C4-2B (cell line): Measurements from ENCODE around the gene CSNK2A1.
A peak's percentile ranks its signal among the peaks of the same experiment; 100 is the strongest.

Source experiments
- H3K27ac ChIP-seq: fragments of 450-650 bp; 2 replicates; pipeline ENCODE4 v1.5.1; 2017
- CTCF ChIP-seq: fragments of 450-650 bp; conservative IDR thresholded peaks from 2 replicates; pipeline ENCODE4 v1.5.1; 2017; ENCODE audit warnings: mild to moderate bottlenecking
- ZFX ChIP-seq: fragments of 450-650 bp; IDR thresholded peaks from 2 replicates; pipeline ENCODE4 v1.6.1; 2017

CSNK2A1 gene

GRCh38 chr20:431012-431904 is 112.3 kb downstream of the CSNK2A1 start:
- H3K27ac ChIP-seq: 0 out of 2 replicates have a peak overlapping the region, but pooled peaks have one; percentile 3
- TF ChIP-seq CTCF (peak; percentile 85), ZFX (no peak)

- TF ChIP-seq CTCF (no peak), ZFX (no peak)
- no peak overlapping the region for H3K27ac ChIP-seq
Measured at GRCh38 chr20:430091-430999, 113.2 kb downstream of the CSNK2A1 start.

- TF ChIP-seq CTCF (no peak), ZFX (no peak)
- H3K27ac ChIP-seq: no peak overlapping the region
Measured at GRCh38 chr20:428658-429200, 114.9 kb downstream of the CSNK2A1 start.

- TF ChIP-seq ZFX (no peak), CTCF (no peak)
- no peak overlapping the region for H3K27ac ChIP-seq
Measured at GRCh38 chr20:427849-428657, 115.5 kb downstream of the CSNK2A1 start.

GRCh38 chr20:427401-427800 is 116.2 kb downstream of the CSNK2A1 start:
- no peak overlapping the region for H3K27ac ChIP-seq
- TF ChIP-seq ZFX (no peak), CTCF (no peak)

- TF ChIP-seq ZFX (no peak), CTCF (no peak)
- H3K27ac ChIP-seq: no peak overlapping the region
Measured at GRCh38 chr20:426566-426965, 117.0 kb downstream of the CSNK2A1 start.
